HG03378 (cell line): ENCODE measurements around the gene ACADSB.

Source experiments
- ATAC-seq: cut with Tn5 transposase; IDR thresholded peaks from one replicate; pipeline ENCODE4 v1.9.1; 2021; ENCODE audit warnings: mild to moderate bottlenecking, moderate library complexity; ENCODE audit not compliant: unreplicated experiment

The ACADSB gene

DNA sequence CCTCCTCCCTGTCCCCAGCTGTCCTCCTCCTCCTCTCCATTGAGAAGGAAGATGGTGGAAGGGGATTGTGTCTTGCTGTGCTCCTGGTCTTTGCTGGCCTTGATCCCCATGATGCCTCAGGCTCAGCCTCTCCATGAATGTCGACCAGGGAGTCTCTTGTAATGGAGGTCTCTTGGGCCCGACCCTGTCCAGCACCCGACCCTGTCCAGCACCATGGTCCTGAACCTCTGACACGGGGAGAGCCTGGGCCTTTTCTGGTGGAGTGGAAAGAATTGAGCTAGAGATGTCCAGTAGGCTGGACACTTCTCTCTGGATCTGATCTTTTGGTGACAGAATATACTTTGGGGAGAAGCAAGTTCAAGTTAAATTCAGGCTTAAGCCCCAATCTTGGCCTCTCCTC lies 84.7 kb downstream of the ACADSB start:
- no peak for ATAC-seq

DNA sequence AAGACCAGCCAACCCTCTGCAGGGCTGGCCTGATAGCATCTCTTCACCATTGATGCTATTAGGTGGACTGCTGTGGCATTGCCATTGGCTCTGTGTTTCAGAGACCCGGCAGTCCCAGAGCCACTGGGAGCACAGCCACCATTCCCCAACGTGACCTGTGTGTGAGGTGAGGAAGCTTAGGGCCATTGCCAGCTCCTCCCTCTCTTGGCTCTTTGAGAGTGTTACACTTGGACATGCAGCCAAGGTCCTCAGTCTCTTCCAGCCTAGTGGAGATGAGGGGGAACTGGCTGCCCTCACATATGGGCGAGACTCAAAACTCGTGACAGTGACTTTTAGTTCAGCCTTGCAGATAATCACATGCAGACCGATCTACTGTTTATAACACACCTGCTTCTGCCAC lies 87.6 kb downstream of the ACADSB start:
- no peak for ATAC-seq

DNA sequence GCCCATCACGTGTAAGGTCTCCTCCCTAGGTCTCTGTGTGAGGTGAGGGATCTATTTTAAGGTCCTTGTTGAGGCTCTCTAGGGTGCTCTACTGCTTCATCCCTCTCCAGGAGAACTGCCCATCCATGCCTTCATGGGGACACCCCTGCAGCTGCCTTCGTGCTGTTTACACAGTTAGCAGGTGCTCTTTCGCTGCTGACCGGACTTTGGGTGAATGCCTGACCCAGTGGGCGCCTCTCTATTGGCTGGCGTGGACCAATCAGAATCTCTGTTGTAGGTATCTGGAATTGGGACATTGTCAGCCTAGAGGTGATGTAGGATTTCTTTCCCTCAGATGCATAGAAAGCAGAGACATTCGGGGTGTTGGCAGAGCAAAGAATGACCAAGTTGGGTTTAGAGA lies 88.2 kb downstream of the ACADSB start:
- ATAC-seq: no peak

DNA sequence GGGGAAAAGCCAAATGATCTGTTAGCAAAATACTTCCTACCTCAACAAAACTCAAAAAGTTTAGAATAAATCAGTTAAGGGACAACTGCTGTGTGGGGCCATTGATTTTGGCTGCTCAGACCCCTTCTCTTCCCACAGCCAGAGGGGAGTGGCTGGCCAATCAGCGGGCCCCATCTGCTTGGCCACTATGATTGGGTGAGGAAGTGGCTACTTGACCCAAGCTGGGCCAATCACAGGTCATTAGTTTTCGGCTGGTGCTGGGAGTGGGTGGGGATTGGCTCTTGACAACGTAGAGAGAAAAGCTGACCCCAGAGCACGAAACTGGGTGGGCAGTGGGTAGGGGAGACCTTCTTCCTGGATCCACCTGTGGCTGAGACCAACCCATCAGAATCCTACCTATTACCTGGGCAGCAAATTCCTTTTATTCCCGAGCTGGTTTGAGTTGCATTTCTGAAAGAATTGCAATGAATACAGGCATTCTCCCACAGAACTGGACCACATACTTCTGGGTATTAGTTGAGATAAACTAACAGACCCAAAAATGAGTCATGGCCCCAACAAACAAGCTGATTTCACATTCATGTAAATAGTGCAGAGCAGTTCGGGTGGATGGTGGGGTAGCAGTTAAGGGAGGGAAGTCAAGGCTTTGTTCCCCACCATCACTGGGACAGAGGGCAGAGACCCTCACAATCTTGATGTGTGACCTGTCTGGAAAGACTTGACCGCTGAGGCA lies 91.4 kb downstream of the ACADSB start:
- ATAC-seq: no peak

DNA sequence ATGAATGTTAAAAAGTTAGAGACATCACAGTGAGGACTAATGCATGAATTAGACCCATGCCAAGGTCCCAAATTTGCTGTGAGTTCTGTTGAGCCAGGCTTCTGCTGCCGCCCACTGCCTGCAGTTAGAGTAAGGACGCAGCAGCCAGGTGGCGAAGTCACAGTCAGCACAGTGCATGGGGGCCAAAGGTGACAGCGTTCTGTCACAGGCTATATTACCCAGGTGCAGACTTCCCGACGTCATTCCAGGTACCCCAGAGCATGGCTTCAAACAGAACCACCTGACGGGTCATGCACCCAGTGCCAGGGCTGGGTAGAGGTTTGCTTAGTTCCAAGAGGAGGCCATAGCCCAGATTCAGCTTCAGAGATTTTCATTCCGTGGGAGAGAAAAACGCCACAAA lies 93.1 kb downstream of the ACADSB start:
- no peak for ATAC-seq

DNA sequence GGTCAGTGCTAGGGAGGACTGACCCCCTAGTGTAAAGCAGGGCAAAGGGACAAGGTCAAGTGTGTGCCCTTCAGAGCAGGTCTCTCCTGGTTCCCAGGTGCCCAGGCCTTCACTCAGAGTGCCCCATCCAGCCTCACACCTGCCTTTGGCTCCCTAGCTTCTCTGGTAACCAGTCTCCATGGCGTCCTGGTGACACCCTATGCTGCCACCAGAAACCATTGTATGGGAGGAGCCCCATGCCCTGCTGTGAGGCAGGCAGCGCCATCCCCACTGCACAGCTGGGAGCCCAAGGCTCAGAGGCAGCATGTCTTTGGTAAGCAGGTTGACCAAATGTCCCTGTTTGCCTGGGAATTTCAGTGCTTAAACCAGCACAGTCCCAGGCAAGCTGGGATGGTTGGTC lies 93.9 kb downstream of the ACADSB start:
- no peak for ATAC-seq

DNA sequence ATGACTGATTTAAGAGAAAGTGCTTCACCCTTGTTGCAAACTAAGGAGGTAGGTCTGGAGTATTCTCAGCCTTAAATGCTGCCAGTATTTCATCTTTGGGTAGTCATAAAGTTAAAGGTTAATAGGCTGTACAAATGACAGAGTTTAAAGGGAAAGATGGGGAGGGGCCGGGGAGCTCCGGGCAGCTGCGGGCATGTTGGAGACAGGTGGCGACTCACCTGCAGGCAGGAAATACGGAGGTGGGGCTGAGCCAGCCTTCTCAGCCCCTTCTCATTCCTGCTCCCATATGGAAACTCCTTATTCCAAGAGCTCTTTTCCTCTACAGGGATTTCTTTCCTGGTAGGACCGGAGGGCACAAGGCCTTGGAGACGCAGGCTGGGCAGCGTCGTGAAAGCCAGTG lies 95.1 kb downstream of the ACADSB start:
- no peak for ATAC-seq
